ENCODE results near the gene ZCCHC24.
"Not testable (repeated sequence)": the region's sequence is repeated elsewhere in the genome, so short reads cannot be mapped to it uniquely, and the experiment has no call there.

GRCh38 chr10:79337783-79338469 lies 107.5 kb downstream of the ZCCHC24 start:
- TF ChIP-seq EZH2phosphoT487, CTCF, EZH2 (IDR thresholded peaks at IDR 0.05): not testable (repeated sequence)
